Skeletal muscle cell (primary cell): ENCODE data around the gene ITPR2.
A peak's percentile ranks its signal among the peaks of the same experiment; 100 is the strongest.
"Not testable (repeated sequence)": the region's sequence is repeated elsewhere in the genome, so short reads cannot be mapped to it uniquely, and the experiment has no call there.

Experiments used
- DNase-seq: peaks from one replicate; pipeline ENCODE4 v3.0.0-alpha.2; 2010; ENCODE audit warnings: low read depth
- H3K4me3 ChIP-seq: 2 replicates; pipeline ENCODE4 v1.5.1; 2011; ENCODE audit warnings: low read depth, mild to moderate bottlenecking, control low read depth, low read length, moderate library complexity

Gene ITPR2

DNA sequence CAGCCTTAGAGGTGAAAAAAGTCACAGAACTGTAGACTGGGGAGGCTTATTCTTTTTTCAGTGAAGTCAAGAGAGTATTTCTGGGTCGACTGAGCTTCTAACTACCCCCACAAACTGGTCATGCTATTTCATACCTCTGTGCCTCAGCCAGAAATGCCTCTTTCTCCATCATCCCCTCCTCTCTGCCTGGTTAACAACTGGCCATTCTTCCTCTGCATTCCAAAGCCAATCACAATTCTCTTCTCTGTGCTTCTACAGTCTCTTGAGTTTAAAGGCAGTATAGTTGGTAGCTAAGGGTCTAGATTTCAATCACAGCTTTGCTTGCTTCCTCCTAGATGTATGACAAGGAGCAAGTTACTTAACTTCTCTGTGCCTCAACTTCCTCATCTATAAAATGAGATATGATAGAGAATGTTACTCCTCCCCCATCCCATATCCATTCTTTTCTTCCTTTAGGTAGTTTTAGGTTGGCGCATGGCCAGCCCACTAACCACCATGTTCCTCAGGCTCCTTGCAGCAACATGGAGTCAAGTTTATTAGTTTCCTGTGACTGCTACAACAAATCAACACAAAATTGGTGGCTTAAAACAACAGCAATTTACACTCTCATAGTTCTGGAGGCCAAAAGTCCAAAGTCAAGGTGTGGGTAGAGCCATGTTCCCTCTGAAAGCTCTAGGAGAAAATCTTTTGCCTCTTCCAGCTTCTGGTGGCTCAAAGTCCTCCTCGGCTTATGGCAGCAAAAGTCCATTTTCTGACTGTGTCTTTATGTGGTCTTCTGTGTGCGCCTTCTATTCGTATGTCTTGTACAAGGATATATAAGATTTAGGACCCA, 62.5 kb downstream of the ITPR2 start:
- H3K4me3 ChIP-seq, result no peak overlapping the region
- DNase-seq, result no peak

GRCh38 chr12:26769611-26770010, 63.4 kb downstream of the ITPR2 start:
- DNase-seq, result no peak
- no peak overlapping the region for H3K4me3 ChIP-seq

DNA sequence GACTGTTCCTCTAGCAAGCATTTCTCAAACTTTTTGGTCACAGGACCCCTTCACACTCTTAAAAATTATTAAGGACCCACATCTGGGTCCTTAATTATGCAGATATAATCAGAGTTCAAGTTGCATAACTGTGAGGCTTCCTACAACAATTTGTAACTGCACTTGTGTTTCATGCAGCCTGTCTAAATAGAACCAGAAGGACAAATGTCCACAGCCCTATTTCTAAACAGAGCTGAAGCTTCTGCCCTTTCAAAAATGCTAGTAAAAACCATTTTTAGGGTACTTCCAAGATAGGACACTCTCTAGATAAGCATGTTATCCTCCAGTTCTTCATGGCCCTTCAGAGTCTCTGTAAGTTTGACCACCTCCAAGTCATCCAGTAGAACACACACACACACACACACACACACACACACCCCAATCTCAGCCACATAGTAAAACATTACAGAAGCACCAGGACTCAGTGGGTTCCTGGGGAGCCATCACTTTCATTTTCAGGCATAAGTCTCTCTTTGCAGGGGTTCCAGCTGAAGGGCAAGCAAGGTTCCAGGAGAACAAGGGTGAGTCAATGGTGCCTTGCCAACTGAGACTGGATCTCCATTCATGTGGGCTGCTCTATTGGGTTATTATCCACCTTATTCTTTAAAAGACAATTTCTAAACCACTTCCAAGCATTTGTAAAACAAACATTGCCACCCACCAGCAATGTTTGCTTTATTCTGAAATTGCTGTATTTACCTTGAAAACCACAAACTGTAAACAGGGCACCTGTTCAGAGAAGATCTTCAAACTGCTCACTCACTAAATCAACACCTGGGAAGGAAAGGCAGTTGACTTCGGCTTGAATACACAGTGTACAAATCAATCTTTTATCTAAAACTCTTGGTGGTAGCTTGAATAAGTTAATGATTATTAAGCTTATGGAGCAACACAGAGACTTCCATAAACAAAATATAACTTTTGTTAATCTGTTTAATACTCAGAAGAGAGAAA, 64.1 kb downstream of the ITPR2 start:
- no peak for DNase-seq
- H3K4me3 ChIP-seq, result no peak overlapping the region

GRCh38 chr12:26767865-26768264, 65.1 kb downstream of the ITPR2 start:
- no peak for DNase-seq
- H3K4me3 ChIP-seq, result no peak overlapping the region

DNA sequence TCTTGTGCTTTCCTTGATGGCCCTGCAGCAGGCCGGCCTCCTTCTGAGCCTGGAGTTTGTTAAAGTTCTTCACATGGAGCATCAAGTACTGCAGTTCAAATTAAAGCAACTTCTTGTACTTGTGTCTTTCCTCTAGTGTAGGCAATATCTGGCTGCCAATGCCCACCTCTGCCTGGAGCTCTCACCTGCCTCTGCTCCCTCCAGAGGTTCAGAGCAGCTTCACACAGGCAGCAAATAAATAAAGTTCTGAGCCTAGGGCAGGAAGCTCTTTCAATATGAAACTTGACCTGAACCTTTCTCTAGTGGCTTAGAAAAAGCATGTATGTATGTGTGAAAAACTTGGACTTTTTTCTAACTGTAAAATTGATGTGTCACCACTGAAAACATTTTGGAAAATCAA, 65.9 kb downstream of the ITPR2 start:
- DNase-seq, result no peak
- no peak overlapping the region for H3K4me3 ChIP-seq

DNA sequence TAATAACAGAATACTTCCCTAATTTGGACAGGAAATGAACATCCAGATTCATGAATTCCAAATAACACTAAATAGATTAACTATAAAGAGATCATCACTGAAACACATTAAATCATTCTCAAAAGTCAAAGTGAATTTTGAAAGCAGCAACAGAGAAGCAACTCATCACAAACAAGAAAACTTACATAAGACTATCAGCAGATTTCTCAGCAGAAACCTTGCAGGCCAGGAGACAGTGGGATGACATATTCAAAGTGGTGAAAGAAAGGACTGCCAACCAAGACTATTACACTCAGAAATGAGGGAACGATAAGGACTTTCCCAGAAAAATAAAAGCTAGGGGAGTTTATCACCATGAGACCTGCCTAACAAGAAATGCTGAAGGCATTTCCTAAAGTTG, 70.8 kb downstream of the ITPR2 start:
- no peak for DNase-seq
- H3K4me3 ChIP-seq, result no peak overlapping the region

GRCh38 chr12:26761775-26762174, 71.2 kb downstream of the ITPR2 start:
- H3K4me3 ChIP-seq, result no peak overlapping the region
- DNase-seq, result no peak

DNA sequence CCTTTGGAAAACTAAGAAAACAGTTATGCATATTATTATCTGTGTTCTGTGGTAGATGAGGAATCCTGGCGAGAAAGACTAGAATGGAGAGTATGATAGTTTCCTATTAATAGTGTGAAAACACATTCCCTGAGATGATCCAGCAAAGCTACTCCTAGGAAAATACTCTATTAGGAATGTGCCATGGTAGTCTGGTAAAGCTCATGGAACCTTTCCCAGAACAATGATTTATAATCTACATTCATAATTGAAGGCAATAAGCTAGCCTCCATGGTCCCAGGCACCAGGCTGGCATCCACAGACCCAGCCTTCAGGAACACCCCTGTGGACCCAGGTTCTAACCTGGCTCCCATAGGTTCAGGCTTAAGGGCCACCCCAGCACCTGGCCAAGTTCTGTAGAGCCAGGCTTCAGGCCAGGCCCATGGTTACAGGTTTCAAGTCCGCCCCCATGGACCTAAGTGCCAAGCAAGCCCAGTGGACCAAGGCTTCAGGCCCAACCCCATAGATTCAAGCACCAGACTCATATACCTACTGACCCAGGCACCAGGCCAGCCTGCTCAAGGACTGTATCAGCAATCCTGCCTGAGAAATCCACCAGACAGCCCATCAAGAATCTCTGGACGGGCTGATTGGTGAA, 72.2 kb downstream of the ITPR2 start:
- H3K4me3 ChIP-seq, result no peak overlapping the region
- no peak for DNase-seq

DNA sequence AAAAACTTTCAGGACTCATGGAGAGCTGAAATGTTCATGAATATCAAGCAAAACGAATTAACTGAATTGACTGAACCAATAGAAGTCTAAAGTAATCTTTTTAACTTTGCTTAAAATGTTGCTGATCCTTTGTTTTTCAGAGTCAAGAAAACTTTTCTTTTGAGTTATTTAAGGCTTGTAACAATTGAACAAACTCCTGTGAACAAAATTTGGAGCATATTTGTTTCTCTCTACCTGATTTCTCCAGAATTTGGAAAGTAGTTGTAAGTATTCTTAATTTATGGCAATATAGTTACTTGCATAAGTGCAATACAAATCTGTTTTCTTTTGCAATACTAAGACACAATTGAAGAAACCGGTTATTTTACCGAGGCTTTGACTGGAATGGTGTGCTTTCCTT, 77.6 kb downstream of the ITPR2 start:
- not testable (repeated sequence) for H3K4me3 ChIP-seq, DNase-seq

DNA sequence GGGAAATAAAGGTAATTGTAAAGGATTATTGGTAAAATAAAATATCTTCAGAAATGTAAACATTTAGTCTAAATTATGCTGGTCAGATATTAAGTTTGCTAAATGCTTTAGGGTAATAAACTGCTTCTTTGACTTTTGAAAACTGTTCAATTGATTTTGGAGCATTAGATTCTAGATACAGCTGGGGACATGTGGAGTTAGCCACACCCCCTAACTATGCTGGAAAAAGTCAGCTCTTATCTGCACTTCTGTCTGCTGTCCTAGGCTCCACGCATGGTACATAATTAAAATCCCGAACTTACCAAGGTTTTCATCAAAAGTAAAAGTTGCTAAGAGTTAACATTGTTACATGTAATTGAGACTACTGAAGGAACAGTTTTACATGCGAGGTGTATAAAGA, 78.8 kb downstream of the ITPR2 start:
- H3K4me3 ChIP-seq, result no peak overlapping the region
- no peak for DNase-seq

DNA sequence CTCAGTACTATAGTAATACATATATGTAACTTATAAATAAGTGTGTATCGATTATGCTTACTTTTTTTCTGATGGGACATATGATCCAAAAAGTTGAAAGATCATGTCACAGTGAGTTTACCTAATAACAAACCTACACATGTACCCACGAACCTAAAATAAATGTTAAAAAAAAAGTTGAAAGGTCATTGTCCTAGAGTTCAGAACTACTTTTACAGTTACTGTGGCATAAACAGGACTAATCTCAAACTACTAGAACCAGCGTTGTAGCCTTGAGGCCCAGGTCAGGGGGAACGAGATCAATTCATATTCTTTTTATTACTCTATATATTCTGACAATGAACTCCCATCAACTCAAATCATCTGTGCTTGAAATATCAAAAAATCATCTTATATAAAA, 81.8 kb downstream of the ITPR2 start:
- no peak for DNase-seq
- H3K4me3 ChIP-seq, result no peak overlapping the region

DNA sequence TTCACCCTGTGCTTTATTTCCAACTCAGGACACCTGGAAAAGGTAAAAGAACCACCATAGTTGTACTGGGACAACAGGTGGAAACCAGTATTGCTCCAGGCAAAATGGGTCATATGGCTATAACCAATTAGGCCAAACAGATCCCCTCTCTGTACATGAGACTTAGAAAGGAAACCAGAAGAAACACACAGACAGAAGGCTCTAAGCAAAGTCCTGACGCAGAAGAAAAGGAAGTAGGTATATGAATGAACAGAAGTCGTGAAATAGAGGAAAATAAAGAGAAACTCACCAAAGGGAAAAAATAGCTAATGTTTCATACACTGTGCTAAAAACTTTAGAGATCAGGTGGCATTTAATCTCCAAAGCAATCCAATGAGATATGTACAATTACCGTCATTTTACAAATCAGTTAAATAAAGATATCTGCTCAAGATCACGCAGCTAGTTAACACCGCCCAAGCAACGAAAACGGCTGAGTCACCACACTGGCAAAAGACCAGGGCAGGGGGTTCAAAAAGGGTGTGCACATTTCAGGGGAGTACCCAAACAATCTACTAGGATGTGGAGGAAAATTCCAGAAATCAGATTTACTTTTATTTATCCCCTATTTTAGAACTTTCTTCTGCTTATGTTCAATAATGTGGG, 82.3 kb downstream of the ITPR2 start:
- DNase-seq, result no peak

DNA sequence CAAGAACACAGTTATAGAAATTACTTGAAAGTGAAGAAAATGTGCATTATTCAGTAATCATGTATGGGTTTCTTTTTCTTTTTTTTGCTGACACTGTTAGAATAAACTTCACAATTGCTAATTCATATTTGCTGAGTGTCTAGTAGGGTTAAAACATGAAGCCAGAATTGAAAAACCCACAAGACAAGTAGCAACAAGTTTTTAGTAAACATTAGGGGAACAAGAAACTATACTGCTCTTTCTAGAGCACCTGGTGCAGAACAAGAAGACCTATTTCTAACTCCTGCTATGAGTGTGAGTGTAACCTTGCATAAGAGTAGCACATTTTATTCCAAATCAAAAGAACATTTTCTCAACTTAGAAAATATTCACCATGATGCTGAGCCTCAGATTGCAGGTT, 83.2 kb downstream of the ITPR2 start:
- H3K4me3 ChIP-seq, result no peak overlapping the region
- no peak for DNase-seq

More for the DNA sequence above, 82.3 kb downstream of the ITPR2 start:
- H3K4me3 ChIP-seq, result no peak overlapping the region

GRCh38 chr12:26748741-26749431, 84.1 kb downstream of the ITPR2 start:
- H3K4me3 ChIP-seq, result no peak overlapping the region

GRCh38 chr12:26748412-26748740, 84.6 kb downstream of the ITPR2 start:
- no peak overlapping the region for H3K4me3 ChIP-seq
- no peak for DNase-seq

More at GRCh38 chr12:26748741-26749431, 84.1 kb downstream of the ITPR2 start:
- DNase-seq, result peak; percentile 29

- H3K4me3 ChIP-seq, result no peak overlapping the region
These were observed 86.8 kb downstream of the ITPR2 start for GRCh38 chr12:26746121-26746714.

DNA sequence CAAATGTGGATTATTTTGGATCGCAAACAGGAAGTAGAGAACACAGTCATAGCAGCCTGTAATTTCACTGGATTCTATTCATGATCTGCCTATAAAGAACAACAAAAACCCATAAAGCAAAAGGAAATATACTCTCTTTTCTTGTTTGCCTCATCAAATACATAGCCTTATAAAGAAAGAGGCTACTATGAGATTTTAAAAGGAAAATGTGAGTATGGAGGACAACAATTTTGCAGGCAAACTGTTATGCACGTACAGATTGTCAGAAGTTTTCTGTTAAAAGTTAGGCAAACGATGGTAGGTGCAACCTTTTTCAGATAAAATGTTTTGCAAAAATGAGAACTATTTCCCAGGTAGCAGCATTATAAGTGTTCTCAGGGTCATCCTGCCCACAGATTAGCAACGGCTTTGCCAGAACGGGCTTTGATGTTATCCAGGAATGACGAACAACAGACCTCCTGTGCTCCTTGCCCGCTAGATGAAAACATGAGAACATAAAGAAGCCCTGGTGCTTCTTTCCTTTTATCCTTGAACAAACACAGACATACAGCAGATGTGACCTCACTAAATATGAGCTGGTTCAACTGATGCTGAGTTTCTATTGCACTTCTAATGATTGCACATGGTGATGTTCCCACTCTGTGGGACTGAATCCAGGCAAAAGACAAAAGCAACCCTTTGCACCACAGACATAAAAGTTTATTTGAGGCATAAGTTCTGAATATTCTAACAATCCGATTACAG, 88.1 kb downstream of the ITPR2 start:
- DNase-seq, result no peak
- H3K4me3 ChIP-seq, result no peak overlapping the region

More at GRCh38 chr12:26746121-26746714, 86.8 kb downstream of the ITPR2 start:
- peak; percentile 50 for DNase-seq

DNA sequence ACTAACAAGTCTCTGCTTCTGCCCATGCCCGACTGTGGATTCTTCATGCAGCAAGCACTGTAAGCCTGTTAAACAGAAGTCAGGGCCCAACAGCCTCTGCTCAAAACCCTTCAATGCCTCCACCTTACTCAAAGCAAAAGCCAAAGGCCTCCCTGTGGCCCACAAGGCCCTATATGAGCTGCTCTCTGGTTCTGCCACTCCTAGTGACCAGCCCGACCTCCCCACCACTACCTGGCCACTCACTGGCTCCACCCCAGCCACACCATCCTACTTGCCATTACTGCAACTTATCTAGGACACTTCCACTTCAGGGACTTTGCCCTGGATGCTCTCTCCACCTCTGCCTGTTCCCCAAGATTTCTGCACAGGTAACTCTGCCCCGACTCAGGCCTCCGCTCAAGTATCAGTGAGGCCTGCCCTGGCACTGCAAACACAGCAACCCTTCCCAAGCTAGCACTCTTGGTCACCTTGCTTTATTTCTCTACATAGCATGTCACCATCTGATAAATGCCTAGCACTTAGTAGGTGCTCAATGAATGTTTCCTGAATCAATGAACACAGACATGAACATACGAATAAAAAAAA, 88.9 kb downstream of the ITPR2 start:
- no peak for DNase-seq
- H3K4me3 ChIP-seq, result no peak overlapping the region
